Epithelial cell of proximal tubule (primary cell): ENCODE measurements around the gene SLC13A5. TPM values are rescaled to one million over a fixed set of nuclear protein-coding genes. Genes with fewer than 3 reads are reported as not detected.

Experiments
- DNase-seq: peaks from one replicate; pipeline ENCODE4 v3.0.0-alpha.2; 2011; ENCODE audit warnings: low read depth
- H3K4me3 ChIP-seq: 2 replicates; pipeline ENCODE4 v1.5.1; 2011; ENCODE audit warnings: low read depth, mild to moderate bottlenecking, low read length
- CTCF ChIP-seq: conservative IDR thresholded peaks from 2 replicates; pipeline ENCODE4 v1.5.1; 2012; ENCODE audit warnings: low read depth, mild to moderate bottlenecking, low read length
- total RNA-seq: library from RNA; depleted of rRNA; stranded (reverse); fragments of >200 nt; gene quantifications from 2 replicates; pipeline ENCODE4 v1.2.3, GENCODE V29; 2015

Gene SLC13A5
- total RNA-seq, 1 donor from 2014 or later: not detected

GRCh38 chr17:6643451-6644125 lies 69.6 kb downstream of the SLC13A5 start:
- no peak for TF ChIP-seq CTCF
- no peak overlapping the region for H3K4me3 ChIP-seq
- no peak for DNase-seq

GRCh38 chr17:6642592-6642991 lies 70.6 kb downstream of the SLC13A5 start:
- no peak for DNase-seq
- TF ChIP-seq CTCF: no peak
- no peak overlapping the region for H3K4me3 ChIP-seq

GRCh38 chr17:6641247-6641863 lies 71.8 kb downstream of the SLC13A5 start:
- DNase-seq: no peak
- peak overlapping the region; percentile 98 for H3K4me3 ChIP-seq
- no peak for TF ChIP-seq CTCF

- no peak for TF ChIP-seq CTCF
- H3K4me3 ChIP-seq: peak within 1 kb of the TSS; percentile 98
- peak; percentile 46 for DNase-seq
Measured at GRCh38 chr17:6640536-6641246, 72.5 kb downstream of the SLC13A5 start, which contains the start of the genes KIAA0753 and TXNDC17. TSS of gene KIAA0753 (minus strand) at chr17:6640711. CDS start at chr17:6635103, 5,608 bp downstream. TSS of gene TXNDC17 (plus strand) at chr17:6641060. CDS start at chr17:6641083, 23 bp downstream.

DNA sequence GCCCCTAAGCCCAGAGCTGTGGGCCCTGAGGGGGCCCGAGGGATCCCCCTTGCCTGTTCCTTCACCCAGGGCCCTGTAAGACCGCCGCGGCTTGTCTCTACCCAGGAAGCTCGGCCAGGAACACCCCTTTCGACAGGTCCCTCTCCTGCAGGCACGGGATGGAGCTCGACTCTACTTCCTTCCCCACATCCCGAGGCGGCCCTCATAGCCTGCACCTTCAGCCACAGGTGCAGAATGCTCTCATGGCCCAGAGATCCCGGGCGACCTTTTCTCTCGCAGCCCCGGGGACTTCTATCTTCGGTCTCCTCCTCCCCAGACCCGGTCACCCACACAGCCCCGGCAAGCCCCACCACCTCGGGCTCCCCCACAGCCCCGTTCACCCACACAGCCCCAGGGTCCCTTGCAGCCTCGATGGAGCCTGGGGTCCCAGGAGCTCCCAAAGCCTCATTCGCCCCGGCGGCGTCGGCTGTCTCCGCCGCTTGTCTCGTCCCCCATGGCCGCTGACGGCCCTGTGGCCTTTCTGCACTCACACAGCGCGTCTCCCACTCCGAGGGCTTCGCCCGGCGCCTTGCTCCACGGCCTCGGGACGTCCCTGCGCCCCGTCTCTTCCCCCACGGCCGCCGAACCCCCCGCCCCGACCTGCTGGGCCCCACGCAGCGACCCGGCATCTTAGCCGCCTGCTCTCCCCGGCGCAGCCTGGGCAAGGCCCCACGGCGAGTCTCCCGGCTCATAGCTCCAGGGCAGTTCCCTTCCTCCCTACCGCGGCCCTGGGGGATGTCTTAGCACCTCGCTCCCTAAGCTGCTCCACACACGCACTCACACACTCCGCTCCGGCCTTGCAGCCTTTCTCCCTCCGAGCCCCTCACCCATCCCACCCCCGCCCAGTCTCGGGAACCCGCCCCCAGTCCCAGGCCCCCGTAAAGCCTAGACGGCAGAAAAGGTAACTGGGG lies 73.3 kb downstream of the SLC13A5 start:
- DNase-seq: no peak
- peak overlapping the region; percentile 98 for H3K4me3 ChIP-seq
- TF ChIP-seq CTCF: no peak

- no peak for DNase-seq
- peak overlapping the region; percentile 98 for H3K4me3 ChIP-seq
- no peak for TF ChIP-seq CTCF
Measured at GRCh38 chr17:6639014-6639585, 74.1 kb downstream of the SLC13A5 start.
